Stomach (tissue), 9 donors: ENCODE results near the gene NEK7. TPM values are rescaled to one million over a fixed set of nuclear protein-coding genes. Genes with fewer than 3 reads are reported as not detected.
A peak's percentile ranks its signal among the peaks of the same experiment; 100 is the strongest.
"Not testable (repeated sequence)": the region's sequence is repeated elsewhere in the genome, so short reads cannot be mapped to it uniquely, and the experiment has no call there.

Experiments used
- DNase-seq, 2 donors: peaks; one replicate each; pipeline versions ENCODE4 v3.0.0 to v3.0.0-alpha.2; 2013 to 2019
- H3K27ac ChIP-seq, 5 donors: fragments of 200-600 bp in 4 of 5; sonication (generic) in 4 of 5; one replicate each; pipeline ENCODE4 v1.5.1; 2013 to 2019; ENCODE audit warnings: mild to moderate bottlenecking in 1 of 5, moderate library complexity in 1 of 5
- H3K27me3 ChIP-seq, 3 donors: fragments of 200-600 bp; sonication (generic); one replicate each; pipeline ENCODE4 v1.5.1; 2017 to 2019; ENCODE audit warnings: mixed run types in 1 of 3
- H3K36me3 ChIP-seq, 4 donors: fragments of 200-600 bp; sonication (generic); 1 replicate in 3 of 4; 2 replicates in 1 of 4; pipeline ENCODE4 v1.5.1; 2016 to 2019
- H3K4me1 ChIP-seq, 4 donors: fragments of 200-600 bp; sonication (generic); one replicate each; pipeline ENCODE4 v1.5.1; 2016 to 2019
- H3K4me3 ChIP-seq, 4 donors: fragments of 200-600 bp; sonication (generic) in 3 of 4; one replicate each; pipeline ENCODE4 v1.5.1; 2016 to 2019; ENCODE audit warnings: mild to moderate bottlenecking in 1 of 4
- H3K9me3 ChIP-seq, 4 donors: fragments of 200-600 bp; sonication (generic); one replicate each; pipeline ENCODE4 v1.5.1; 2016 to 2019
- CTCF ChIP-seq, 7 experiments: fragments of 450-650 bp in 4 of 7; fragments of 200-600 bp in 3 of 7; sonication (generic) in 3 of 7; IDR thresholded peaks; one replicate each; pipeline ENCODE4 v1.5.1; 2016 to 2019; ENCODE audit warnings: antibody characterized with exemption in 7 of 7, control low read depth in 2 of 7, mild to moderate bottlenecking in 1 of 7
- EP300 ChIP-seq: sonication (generic); formaldehyde crosslinking; IDR thresholded peaks from one replicate; pipeline ENCODE4 v1.6.1; 2017; ENCODE audit warnings: antibody characterized with exemption
- POLR2A ChIP-seq, 4 donors: fragments of 450-650 bp; IDR thresholded peaks; one replicate each; pipeline ENCODE4 v1.6.1; 2016; ENCODE audit warnings: antibody characterized with exemption in 4 of 4, control low read depth in 2 of 4, mild to moderate bottlenecking in 1 of 4, moderate library complexity in 1 of 4
- POLR2AphosphoS5 ChIP-seq, 3 donors: sonication (generic); formaldehyde crosslinking; IDR thresholded peaks; one replicate each; pipeline ENCODE4 v1.6.1; 2016; ENCODE audit warnings: antibody characterized with exemption in 3 of 3
- WGBS, 5 donors: extraction: QIAGEN DNeasy Blood & Tissue Kit in 3 of 5; methylation state at CpG; one replicate each; pipeline versions ENCODE4 v1.1.5 to v1.1.7; 2013 to 2018; 5-methylcytosine and 5-hydroxymethylcytosine counted together
- intact Hi-C: fragments of 100-400 bp; cut with DNase I; formaldehyde crosslinking; loops from one replicate; pipeline ENCODE4 v1.15.1; 2023; ENCODE audit warnings: low total_unique reads
- polyA plus RNA-seq, 3 donors: library from polyadenylated mRNA; stranded (reverse); fragments of 200-250 nt; gene quantifications; one replicate each; pipeline ENCODE4 v1.2.3, GENCODE V29; 2013
- total RNA-seq, 5 donors: library from RNA; depleted of rRNA; stranded (reverse); fragments of >200 nt; gene quantifications; one replicate each; pipeline versions ENCODE4 v1.1.0 to v1.2.3, GENCODE V29; 2014 to 2016
- donor health status: healthy with polysubstance abuse.
- donor health status: Bipolar disorder and iron deficiency.
- donor health status: healthy.

The NEK7 gene
- total and polyA plus RNA-seq, 8 donors: 13.2 to 116 (median 35.4) TPM

DNA sequence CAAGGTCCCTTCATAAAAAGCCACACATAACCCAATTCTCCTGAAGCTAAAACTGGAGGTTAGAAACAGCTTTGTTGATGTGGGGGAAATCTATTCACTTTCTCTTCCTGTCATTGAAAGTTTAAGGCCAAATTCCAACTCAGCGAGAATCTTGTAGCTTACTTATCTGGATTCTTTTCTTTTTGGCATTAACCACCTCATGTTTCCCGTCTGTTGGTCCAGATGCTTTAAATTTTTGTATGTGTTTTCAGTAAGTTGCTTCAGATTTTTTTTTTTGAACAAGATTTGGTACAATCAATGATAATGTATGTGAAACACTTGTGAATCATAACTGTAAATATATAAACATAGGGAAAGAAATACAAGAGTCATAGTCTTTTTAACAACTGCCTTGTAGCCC lies 33.7 kb upstream of the NEK7 start:
- no peak overlapping the region for H3K4me3 ChIP-seq
- no peaks in the 10 kb centered on the region for H3K27me3 ChIP-seq
- H3K27ac ChIP-seq: no peak overlapping the region
- H3K36me3 ChIP-seq: no peaks in the 10 kb centered on the region
- TF ChIP-seq EP300 (no peak), CTCF (IDR thresholded peaks at IDR 0.05) (no peak), POLR2AphosphoS5 (IDR thresholded peaks at IDR 0.05) (no peak)
- intact Hi-C loops: no loop called here
- no peaks in the 10 kb centered on the region for H3K9me3 ChIP-seq
- no peaks in the 10 kb centered on the region for H3K4me1 ChIP-seq
- WGBS, 5 donors: 40 to 55% (median 50%) methylated on average over 2 of the region's 2 CpGs
- peak in 1 of 2 donors; percentile 28 for DNase-seq

DNA sequence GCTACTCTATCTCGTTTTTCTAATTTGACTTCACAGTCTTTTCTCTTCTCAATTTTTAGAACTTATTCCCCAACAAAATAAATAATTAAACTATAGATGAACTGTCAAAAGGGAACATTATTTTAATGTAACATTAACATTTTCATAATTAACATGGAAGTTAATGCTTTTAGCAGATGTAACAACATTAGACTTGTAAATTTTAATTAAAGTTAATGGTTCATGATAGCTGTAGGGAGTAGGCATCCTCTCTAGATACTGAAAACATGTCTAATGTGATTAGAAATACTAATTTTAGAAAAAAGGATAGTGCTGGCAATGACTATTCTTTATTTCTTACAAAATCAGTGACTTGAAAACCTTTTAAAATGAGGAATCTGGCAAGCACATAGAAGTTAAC lies 32.1 kb upstream of the NEK7 start:
- DNase-seq: no peak
- Histone ChIP-seq H3K4me3 (no peak overlapping the region), H3K27me3 (no peaks in the 10 kb centered on the region), H3K9me3 (no peaks in the 10 kb centered on the region), H3K36me3 (no peaks in the 10 kb centered on the region), H3K27ac (no peak overlapping the region), H3K4me1 (no peaks in the 10 kb centered on the region)
- intact Hi-C loops: no loop called here
- WGBS, 5 donors: 74 to 89% (median 78%) methylated on average over 1 of the region's 1 CpG
- TF ChIP-seq EP300 (no peak), POLR2A (IDR thresholded peaks at IDR 0.05) (no peak), POLR2AphosphoS5 (IDR thresholded peaks at IDR 0.05) (no peak)

DNA sequence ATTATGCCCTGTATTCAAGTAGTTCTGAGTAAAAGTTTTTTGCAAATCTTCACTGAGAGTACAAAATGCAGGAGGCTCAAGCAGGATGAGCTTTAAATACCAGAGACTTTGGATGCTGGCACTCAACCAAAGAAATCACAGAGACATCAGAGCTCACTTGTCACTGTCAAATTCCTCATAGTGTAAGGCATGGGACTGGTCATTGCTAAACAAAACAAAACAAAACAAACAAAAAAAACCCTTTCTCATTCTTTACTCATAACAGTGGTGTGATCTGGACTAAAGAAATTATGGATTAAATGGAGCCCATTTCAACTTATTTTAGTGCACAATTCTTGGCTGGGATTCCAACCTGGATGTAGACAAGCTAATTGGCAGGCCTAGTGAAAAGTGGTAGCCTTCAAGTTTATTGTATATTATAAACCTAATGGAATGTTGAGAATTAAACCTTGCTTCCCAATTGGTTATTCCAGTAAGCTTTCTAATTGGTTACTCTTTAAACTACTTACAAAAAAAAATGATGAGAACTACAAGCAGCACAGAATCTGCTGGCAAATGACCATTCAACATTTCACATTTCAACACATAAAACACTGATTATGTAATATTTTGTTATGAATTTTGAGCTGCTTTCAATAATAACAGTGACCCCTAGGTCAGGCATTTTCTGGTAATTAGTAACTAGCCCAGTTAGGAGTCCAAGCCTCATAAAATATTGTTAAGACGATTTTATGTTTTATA lies 30.6 kb upstream of the NEK7 start:
- WGBS, 5 donors: 47 to 69% (median 58%) methylated on average over 1 of the region's 1 CpG
- Histone ChIP-seq H3K4me3 (no peak overlapping the region), H3K9me3 (no peaks in the 10 kb centered on the region), H3K27me3 (no peaks in the 10 kb centered on the region), H3K36me3 (no peaks in the 10 kb centered on the region), H3K27ac (no peak overlapping the region), H3K4me1 (no peaks in the 10 kb centered on the region)
- DNase-seq: no peak
- intact Hi-C loops: no loop called here
- TF ChIP-seq CTCF (IDR thresholded peaks at IDR 0.05) (no peak), EP300 (no peak), POLR2AphosphoS5 (IDR thresholded peaks at IDR 0.05) (no peak), POLR2A (IDR thresholded peaks at IDR 0.05) (no peak)

GRCh38 chr1:198128533-198128932 lies 28.3 kb upstream of the NEK7 start:
- Histone ChIP-seq H3K9me3 (no peaks in the 10 kb centered on the region), H3K4me3 (no peak overlapping the region), H3K4me1 (no peaks in the 10 kb centered on the region), H3K27ac (no peak overlapping the region), H3K36me3 (no peaks in the 10 kb centered on the region), H3K27me3 (no peaks in the 10 kb centered on the region)
- intact Hi-C loops: no loop called here
- TF ChIP-seq EP300 (no peak), POLR2AphosphoS5 (IDR thresholded peaks at IDR 0.05) (no peak), POLR2A (IDR thresholded peaks at IDR 0.05) (no peak), CTCF (IDR thresholded peaks at IDR 0.05) (no peak)
- DNase-seq: no peak

DNA sequence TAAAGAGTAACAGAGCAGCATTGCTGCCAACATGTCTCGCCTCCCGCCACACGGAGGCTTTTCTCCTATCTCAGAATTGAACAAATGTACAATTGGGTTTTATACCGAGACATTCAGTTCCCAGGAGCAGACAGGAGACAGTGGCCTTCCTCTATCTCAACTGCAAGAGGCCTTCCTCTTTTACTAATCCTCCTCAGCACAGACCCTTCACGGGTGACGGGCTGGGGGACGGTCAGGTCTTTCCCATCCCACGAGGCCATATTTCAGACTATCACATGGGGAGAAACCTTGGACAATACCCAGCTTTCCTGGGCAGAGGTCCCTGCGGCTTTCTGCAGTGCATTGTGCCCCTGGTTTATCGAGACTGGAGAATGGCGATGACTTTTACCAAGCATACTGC lies 26.7 kb upstream of the NEK7 start:
- H3K27me3 ChIP-seq, H3K9me3 ChIP-seq, H3K4me3 ChIP-seq, H3K4me1 ChIP-seq, H3K36me3 ChIP-seq, DNase-seq, intact Hi-C loops, H3K27ac ChIP-seq: not testable (repeated sequence)
- WGBS, 5 donors: 76 to 95% (median 93%) methylated on average over 11 of the region's 11 CpGs
